ENCODE measurements around the gene CLCNKA. TPM values are rescaled to one million over a fixed set of nuclear protein-coding genes. Genes with fewer than 3 reads are reported as not detected.

Gene CLCNKA
- total and polyA plus RNA-seq, 5 donors from 2014 or later = not detected

DNA sequence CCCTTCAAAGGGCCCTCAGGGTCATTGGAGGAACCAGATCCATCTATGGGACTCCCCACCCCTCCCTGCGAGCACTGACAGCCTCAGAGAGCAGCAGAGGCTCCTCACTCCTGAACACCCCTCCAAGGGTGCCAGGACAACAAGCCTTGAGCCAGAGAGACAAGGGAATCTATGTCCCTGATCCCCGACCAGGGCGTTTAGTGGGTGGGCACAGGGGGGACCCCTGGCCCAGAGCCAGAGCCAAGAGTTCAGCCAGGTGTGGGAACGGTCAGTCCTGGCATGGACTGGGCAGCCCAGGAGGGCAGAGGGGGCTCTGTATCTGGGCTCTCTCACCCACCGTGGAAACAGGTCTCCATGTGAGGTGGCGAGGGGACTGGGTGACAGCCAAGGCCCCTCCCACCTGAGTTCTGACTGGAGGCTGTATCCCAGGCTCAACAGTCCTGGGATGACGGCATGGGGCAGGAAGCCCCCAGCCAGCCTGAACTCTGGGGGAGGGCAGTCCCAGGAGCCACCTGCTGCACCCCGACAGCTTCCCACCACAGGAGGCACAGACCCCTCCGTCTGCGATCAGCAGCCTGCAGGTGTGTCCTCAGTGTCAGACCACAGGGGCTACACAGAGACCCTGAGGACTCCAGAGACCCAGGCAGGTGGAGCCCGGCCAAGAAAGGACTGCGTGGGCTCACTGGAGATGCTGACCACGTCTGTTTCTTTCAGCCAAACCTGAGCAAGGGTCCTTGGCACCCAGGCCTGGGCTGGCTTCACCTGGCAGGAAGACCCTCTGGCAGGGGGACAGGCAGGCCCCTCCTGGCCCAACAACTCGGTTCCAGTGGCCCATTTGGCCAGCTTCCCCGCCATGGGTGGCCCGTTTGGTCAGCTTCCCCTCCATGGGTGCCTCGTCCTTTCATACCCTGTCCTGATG, 29.0 kb upstream of the CLCNKA start:
- Histone ChIP-seq H3K9me3 (ENCODE audit: control insufficient read depth in 2 of 2, low read length in 2 of 2) (no peaks in the 10 kb centered on the region), H3K36me3 (ENCODE audit: control insufficient read depth, insufficient read depth, low read length) (no peaks in the 10 kb centered on the region), H3K4me3 (ENCODE audit: low read depth, low read length) (no peak overlapping the region), H3K27ac (ENCODE audit: insufficient read depth, low read length, poor library complexity, severe bottlenecking) (no peak overlapping the region), H3K27me3 (ENCODE audit: control insufficient read depth, insufficient read depth, low read length) (no peaks in the 10 kb centered on the region), H3K4me1 (ENCODE audit: control insufficient read depth, insufficient read depth, low read length, poor library complexity, severe bottlenecking) (no peaks in the 10 kb centered on the region)
- no peaks in the 10 kb centered on the region for H3K9me3 Mint-ChIP-seq
- DNase-seq = no peak
- no peaks in the 10 kb centered on the region for H3K4me1 Mint-ChIP-seq
- no peak overlapping the region for H3K4me3 Mint-ChIP-seq
- peaks cover 7% of the 10 kb centered on the region for H3K27me3 Mint-ChIP-seq
- peak overlapping the region in 1 of 3 donors; percentile 20 for H3K27ac Mint-ChIP-seq
- no peaks in the 10 kb centered on the region for H3K36me3 Mint-ChIP-seq
- no peak for ATAC-seq (ENCODE audit: low read depth in 2 of 2)

DNA sequence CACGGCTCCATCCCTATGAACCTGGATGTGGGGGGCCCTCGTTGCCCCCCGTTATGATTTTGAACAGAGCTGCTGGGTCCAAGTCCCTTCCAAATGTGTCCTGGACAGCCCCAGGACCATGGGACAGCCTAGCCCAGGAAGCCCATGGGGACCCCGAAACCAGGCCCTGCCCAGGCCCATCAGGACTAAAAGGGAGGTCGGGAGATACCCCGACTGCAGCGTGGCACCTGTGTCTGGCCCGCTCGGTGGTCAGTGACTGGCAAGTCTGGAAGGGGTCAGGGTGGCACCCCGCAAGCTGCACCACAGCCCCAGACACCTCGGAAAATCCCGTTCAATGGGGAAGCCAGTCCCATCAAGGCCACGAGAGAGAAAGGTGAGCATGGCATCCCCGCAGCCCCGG, 28.2 kb upstream of the CLCNKA start:
- ATAC-seq (ENCODE audit: low read depth in 2 of 2) (no peak), DNase-seq (no peak)
- H3K36me3 ChIP-seq (ENCODE audit: control insufficient read depth, insufficient read depth, low read length) = no peaks in the 10 kb centered on the region
- Mint-ChIP-seq H3K4me1 (no peaks in the 10 kb centered on the region), H3K4me3 (no peak overlapping the region), H3K36me3 (no peaks in the 10 kb centered on the region), H3K9me3 (no peaks in the 10 kb centered on the region), H3K27me3 (peaks cover 5% of the 10 kb centered on the region), H3K27ac (no peak overlapping the region)
- H3K27ac ChIP-seq (ENCODE audit: insufficient read depth, low read length, poor library complexity, severe bottlenecking) = no peak overlapping the region
- H3K4me3 ChIP-seq (ENCODE audit: low read depth, low read length) = no peak overlapping the region
- no peaks in the 10 kb centered on the region for H3K4me1 ChIP-seq (ENCODE audit: control insufficient read depth, insufficient read depth, low read length, poor library complexity, severe bottlenecking)
- no peaks in the 10 kb centered on the region for H3K27me3 ChIP-seq (ENCODE audit: control insufficient read depth, insufficient read depth, low read length)
- no peaks in the 10 kb centered on the region for H3K9me3 ChIP-seq (ENCODE audit: control insufficient read depth in 2 of 2, low read length in 2 of 2)

GRCh38 chr1:15994081-15994480, 27.8 kb upstream of the CLCNKA start:
- ATAC-seq (ENCODE audit: low read depth in 2 of 2) (no peak), DNase-seq (no peak)
- no peak overlapping the region for H3K4me3 Mint-ChIP-seq
- Histone ChIP-seq H3K4me1 (ENCODE audit: control insufficient read depth, insufficient read depth, low read length, poor library complexity, severe bottlenecking) (no peaks in the 10 kb centered on the region), H3K27me3 (ENCODE audit: control insufficient read depth, insufficient read depth, low read length) (no peaks in the 10 kb centered on the region), H3K9me3 (ENCODE audit: control insufficient read depth in 2 of 2, low read length in 2 of 2) (no peaks in the 10 kb centered on the region), H3K36me3 (ENCODE audit: control insufficient read depth, insufficient read depth, low read length) (no peaks in the 10 kb centered on the region), H3K4me3 (ENCODE audit: low read depth, low read length) (no peak overlapping the region), H3K27ac (ENCODE audit: insufficient read depth, low read length, poor library complexity, severe bottlenecking) (no peak overlapping the region)
- H3K36me3 Mint-ChIP-seq = no peaks in the 10 kb centered on the region
- no peak overlapping the region for H3K27ac Mint-ChIP-seq
- no peaks in the 10 kb centered on the region for H3K9me3 Mint-ChIP-seq
- no peaks in the 10 kb centered on the region for H3K4me1 Mint-ChIP-seq
- H3K27me3 Mint-ChIP-seq = peaks cover 6% of the 10 kb centered on the region

- Mint-ChIP-seq H3K9me3 (no peaks in the 10 kb centered on the region), H3K4me1 (no peaks in the 10 kb centered on the region), H3K27ac (peak overlapping the region in 1 of 3 donors; percentile 48), H3K4me3 (no peak overlapping the region), H3K27me3 (peaks cover 9% of the 10 kb centered on the region), H3K36me3 (no peaks in the 10 kb centered on the region)
- DNase-seq (peak; percentile 17 to 51 (median 35)), ATAC-seq (ENCODE audit: low read depth in 2 of 2) (peak; percentile 50 to 61)
- Histone ChIP-seq H3K27ac (ENCODE audit: insufficient read depth, low read length, poor library complexity, severe bottlenecking) (no peak overlapping the region), H3K36me3 (ENCODE audit: control insufficient read depth, insufficient read depth, low read length) (no peaks in the 10 kb centered on the region), H3K9me3 (ENCODE audit: control insufficient read depth in 2 of 2, low read length in 2 of 2) (no peaks in the 10 kb centered on the region), H3K4me1 (ENCODE audit: control insufficient read depth, insufficient read depth, low read length, poor library complexity, severe bottlenecking) (no peaks in the 10 kb centered on the region), H3K4me3 (ENCODE audit: low read depth, low read length) (no peak overlapping the region), H3K27me3 (ENCODE audit: control insufficient read depth, insufficient read depth, low read length) (no peaks in the 10 kb centered on the region)
Observed at GRCh38 chr1:15994590-15995351, 27.1 kb upstream of the CLCNKA start.

GRCh38 chr1:15997076-15997585, 24.7 kb upstream of the CLCNKA start:
- Mint-ChIP-seq H3K9me3 (no peaks in the 10 kb centered on the region), H3K4me1 (no peaks in the 10 kb centered on the region), H3K4me3 (no peak overlapping the region), H3K27ac (no peak overlapping the region), H3K27me3 (peaks cover 13% of the 10 kb centered on the region), H3K36me3 (no peaks in the 10 kb centered on the region)
- H3K36me3 ChIP-seq (ENCODE audit: control insufficient read depth, insufficient read depth, low read length) = no peaks in the 10 kb centered on the region
- no peaks in the 10 kb centered on the region for H3K4me1 ChIP-seq (ENCODE audit: control insufficient read depth, insufficient read depth, low read length, poor library complexity, severe bottlenecking)
- DNase-seq (no peak), ATAC-seq (ENCODE audit: low read depth in 2 of 2) (no peak)
- no peaks in the 10 kb centered on the region for H3K9me3 ChIP-seq (ENCODE audit: control insufficient read depth in 2 of 2, low read length in 2 of 2)
- no peak overlapping the region for H3K27ac ChIP-seq (ENCODE audit: insufficient read depth, low read length, poor library complexity, severe bottlenecking)
- H3K4me3 ChIP-seq (ENCODE audit: low read depth, low read length) = no peak overlapping the region
- H3K27me3 ChIP-seq (ENCODE audit: control insufficient read depth, insufficient read depth, low read length) = no peaks in the 10 kb centered on the region

GRCh38 chr1:15997637-15998280, 24.1 kb upstream of the CLCNKA start:
- Histone ChIP-seq H3K4me1 (ENCODE audit: control insufficient read depth, insufficient read depth, low read length, poor library complexity, severe bottlenecking) (no peaks in the 10 kb centered on the region), H3K27me3 (ENCODE audit: control insufficient read depth, insufficient read depth, low read length) (no peaks in the 10 kb centered on the region), H3K36me3 (ENCODE audit: control insufficient read depth, insufficient read depth, low read length) (no peaks in the 10 kb centered on the region), H3K4me3 (ENCODE audit: low read depth, low read length) (no peak overlapping the region), H3K27ac (ENCODE audit: insufficient read depth, low read length, poor library complexity, severe bottlenecking) (no peak overlapping the region), H3K9me3 (ENCODE audit: control insufficient read depth in 2 of 2, low read length in 2 of 2) (no peaks in the 10 kb centered on the region)
- Mint-ChIP-seq H3K4me1 (no peaks in the 10 kb centered on the region), H3K27me3 (peaks cover 13% of the 10 kb centered on the region), H3K27ac (no peak overlapping the region), H3K4me3 (no peak overlapping the region), H3K9me3 (no peaks in the 10 kb centered on the region), H3K36me3 (no peaks in the 10 kb centered on the region)
- ATAC-seq (ENCODE audit: low read depth in 2 of 2) = no peak
- no peak for DNase-seq

GRCh38 chr1:15998929-15999328, 22.9 kb upstream of the CLCNKA start:
- DNase-seq (no peak), ATAC-seq (ENCODE audit: low read depth in 2 of 2) (no peak)
- H3K27me3 Mint-ChIP-seq = peaks cover 13% of the 10 kb centered on the region
- no peaks in the 10 kb centered on the region for H3K36me3 ChIP-seq (ENCODE audit: control insufficient read depth, insufficient read depth, low read length)
- H3K4me1 Mint-ChIP-seq = no peaks in the 10 kb centered on the region
- no peaks in the 10 kb centered on the region for H3K27me3 ChIP-seq (ENCODE audit: control insufficient read depth, insufficient read depth, low read length)
- no peak overlapping the region for H3K4me3 ChIP-seq (ENCODE audit: low read depth, low read length)
- H3K4me1 ChIP-seq (ENCODE audit: control insufficient read depth, insufficient read depth, low read length, poor library complexity, severe bottlenecking) = no peaks in the 10 kb centered on the region
- no peaks in the 10 kb centered on the region for H3K9me3 ChIP-seq (ENCODE audit: control insufficient read depth in 2 of 2, low read length in 2 of 2)
- no peak overlapping the region for H3K4me3 Mint-ChIP-seq
- no peaks in the 10 kb centered on the region for H3K9me3 Mint-ChIP-seq
- H3K27ac ChIP-seq (ENCODE audit: insufficient read depth, low read length, poor library complexity, severe bottlenecking) = no peak overlapping the region
- H3K27ac Mint-ChIP-seq = no peak overlapping the region
- no peaks in the 10 kb centered on the region for H3K36me3 Mint-ChIP-seq
